HG02678 (cell line): ENCODE measurements around the gene RIN3.

Source experiments
- ATAC-seq: cut with Tn5 transposase; IDR thresholded peaks from one replicate; pipeline ENCODE4 v1.9.1; 2021; ENCODE audit warnings: mild to moderate bottlenecking, moderate library complexity; ENCODE audit not compliant: unreplicated experiment

Gene RIN3

GRCh38 chr14:92644171-92644969, 130.8 kb downstream of the RIN3 start:
- ATAC-seq = no peak

- ATAC-seq = no peak
Measured at GRCh38 chr14:92644970-92645515, 131.5 kb downstream of the RIN3 start.

GRCh38 chr14:92645841-92646478, 132.4 kb downstream of the RIN3 start:
- ATAC-seq = no peak

- no peak for ATAC-seq
Measured at GRCh38 chr14:92646952-92647796, 133.6 kb downstream of the RIN3 start.

- ATAC-seq = no peak
Measured at GRCh38 chr14:92647797-92648279, 134.3 kb downstream of the RIN3 start.

GRCh38 chr14:92649066-92649465, 135.5 kb downstream of the RIN3 start:
- no peak for ATAC-seq

GRCh38 chr14:92649934-92650545, 136.5 kb downstream of the RIN3 start:
- ATAC-seq = no peak

- no peak for ATAC-seq
Measured at GRCh38 chr14:92650581-92651105, 137.1 kb downstream of the RIN3 start.

- peak; percentile 68 for ATAC-seq
Measured at GRCh38 chr14:92651106-92651757, 137.7 kb downstream of the RIN3 start.

- ATAC-seq = no peak
Measured at GRCh38 chr14:92651758-92652406, 138.3 kb downstream of the RIN3 start.

GRCh38 chr14:92652413-92653151, 139.0 kb downstream of the RIN3 start:
- no peak for ATAC-seq

GRCh38 chr14:92653162-92653651, 139.6 kb downstream of the RIN3 start:
- no peak for ATAC-seq

GRCh38 chr14:92654239-92654901, 140.8 kb downstream of the RIN3 start:
- no peak for ATAC-seq

- no peak for ATAC-seq
Measured at GRCh38 chr14:92655419-92656201, 142.0 kb downstream of the RIN3 start.

- ATAC-seq = no peak
Measured at GRCh38 chr14:92656306-92657081, 142.9 kb downstream of the RIN3 start.

GRCh38 chr14:92657457-92658142, 144.0 kb downstream of the RIN3 start:
- no peak for ATAC-seq
